ENCODE results near the gene ENG.

DNA sequence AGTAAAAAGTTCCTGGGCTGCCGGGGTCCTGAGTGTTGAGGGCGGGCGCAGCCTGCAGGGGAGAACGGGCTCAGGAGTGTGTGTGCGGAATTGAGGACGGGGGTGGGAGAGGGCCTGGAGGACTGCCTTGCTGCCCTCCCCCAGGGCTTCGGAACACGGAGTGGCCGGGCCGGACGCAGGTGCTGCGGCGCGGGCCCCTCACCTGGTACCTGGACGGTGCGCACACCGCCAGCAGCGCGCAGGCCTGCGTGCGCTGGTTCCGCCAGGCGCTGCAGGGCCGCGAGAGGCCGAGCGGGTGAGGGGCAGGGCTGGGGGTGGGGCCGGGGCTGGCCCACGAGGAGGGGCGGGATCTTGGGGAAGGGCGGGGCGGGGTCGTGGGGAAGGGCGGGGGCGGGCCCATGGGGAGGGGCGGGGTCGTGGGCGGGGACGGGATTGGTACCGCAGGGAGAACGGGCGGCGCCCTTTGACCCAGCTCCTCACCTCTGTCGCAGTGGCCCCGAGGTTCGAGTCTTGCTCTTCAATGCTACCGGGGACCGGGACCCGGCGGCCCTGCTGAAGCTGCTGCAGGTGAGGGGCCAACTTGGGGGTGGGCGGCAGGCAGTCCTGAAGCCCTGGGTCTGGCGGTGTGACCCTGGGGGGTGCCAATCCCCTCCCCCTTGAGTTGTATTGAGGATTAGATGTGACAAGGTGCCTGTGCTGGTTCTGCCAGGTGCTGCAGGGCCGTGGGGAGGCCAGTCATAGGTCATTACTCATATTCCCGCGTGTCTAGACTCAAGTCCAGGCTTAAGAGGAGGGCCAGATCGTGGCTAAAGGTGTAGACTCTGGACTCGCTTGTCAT lies 44.7 kb downstream of the ENG start:
- TF ChIP-seq PBX3 (IDR thresholded peaks at IDR 0.05), result no peak
- no peak for TF ChIP-seq CTCF (IDR thresholded peaks at IDR 0.05)
- TF ChIP-seq RAD21 (conservative IDR thresholded peaks at IDR 0.05 in 1 of 2, IDR thresholded peaks at IDR 0.05 in 1 of 2), result no peak
- no peak for TF ChIP-seq MAX (IDR thresholded peaks at IDR 0.05)
- TF ChIP-seq RFX5 (IDR thresholded peaks at IDR 0.05), result no peak
- no peak for TF ChIP-seq MAZ (IDR thresholded peaks at IDR 0.05; ENCODE audit: borderline replicate concordance, low read depth, low read length)
- no peak for TF ChIP-seq FOSL2 (IDR thresholded peaks at IDR 0.05)
- no peak for TF ChIP-seq FOSL2 (CRISPR knock-in tag; IDR thresholded peaks at IDR 0.05)
- TF ChIP-seq, protein P1, sequence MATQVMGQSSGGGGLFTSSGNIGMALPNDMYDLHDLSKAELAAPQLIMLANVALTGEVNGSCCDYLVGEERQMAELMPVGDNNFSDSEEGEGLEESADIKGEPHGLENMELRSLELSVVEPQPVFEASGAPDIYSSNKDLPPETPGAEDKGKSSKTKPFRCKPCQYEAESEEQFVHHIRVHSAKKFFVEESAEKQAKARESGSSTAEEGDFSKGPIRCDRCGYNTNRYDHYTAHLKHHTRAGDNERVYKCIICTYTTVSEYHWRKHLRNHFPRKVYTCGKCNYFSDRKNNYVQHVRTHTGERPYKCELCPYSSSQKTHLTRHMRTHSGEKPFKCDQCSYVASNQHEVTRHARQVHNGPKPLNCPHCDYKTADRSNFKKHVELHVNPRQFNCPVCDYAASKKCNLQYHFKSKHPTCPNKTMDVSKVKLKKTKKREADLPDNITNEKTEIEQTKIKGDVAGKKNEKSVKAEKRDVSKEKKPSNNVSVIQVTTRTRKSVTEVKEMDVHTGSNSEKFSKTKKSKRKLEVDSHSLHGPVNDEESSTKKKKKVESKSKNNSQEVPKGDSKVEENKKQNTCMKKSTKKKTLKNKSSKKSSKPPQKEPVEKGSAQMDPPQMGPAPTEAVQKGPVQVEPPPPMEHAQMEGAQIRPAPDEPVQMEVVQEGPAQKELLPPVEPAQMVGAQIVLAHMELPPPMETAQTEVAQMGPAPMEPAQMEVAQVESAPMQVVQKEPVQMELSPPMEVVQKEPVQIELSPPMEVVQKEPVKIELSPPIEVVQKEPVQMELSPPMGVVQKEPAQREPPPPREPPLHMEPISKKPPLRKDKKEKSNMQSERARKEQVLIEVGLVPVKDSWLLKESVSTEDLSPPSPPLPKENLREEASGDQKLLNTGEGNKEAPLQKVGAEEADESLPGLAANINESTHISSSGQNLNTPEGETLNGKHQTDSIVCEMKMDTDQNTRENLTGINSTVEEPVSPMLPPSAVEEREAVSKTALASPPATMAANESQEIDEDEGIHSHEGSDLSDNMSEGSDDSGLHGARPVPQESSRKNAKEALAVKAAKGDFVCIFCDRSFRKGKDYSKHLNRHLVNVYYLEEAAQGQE (IDR thresholded peaks at IDR 0.05), result no peak
- TF ChIP-seq HDAC2 (IDR thresholded peaks at IDR 0.05), result no peak
- TF ChIP-seq, protein P2, sequence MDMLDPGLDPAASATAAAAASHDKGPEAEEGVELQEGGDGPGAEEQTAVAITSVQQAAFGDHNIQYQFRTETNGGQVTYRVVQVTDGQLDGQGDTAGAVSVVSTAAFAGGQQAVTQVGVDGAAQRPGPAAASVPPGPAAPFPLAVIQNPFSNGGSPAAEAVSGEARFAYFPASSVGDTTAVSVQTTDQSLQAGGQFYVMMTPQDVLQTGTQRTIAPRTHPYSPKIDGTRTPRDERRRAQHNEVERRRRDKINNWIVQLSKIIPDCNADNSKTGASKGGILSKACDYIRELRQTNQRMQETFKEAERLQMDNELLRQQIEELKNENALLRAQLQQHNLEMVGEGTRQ (IDR thresholded peaks at IDR 0.05), result no peak
- TF ChIP-seq ELK1 (IDR thresholded peaks at IDR 0.05; ENCODE audit: low read depth, low read length), result no peak
